Immature natural killer cell (primary cell): ENCODE results near the gene URM1. TPM values are rescaled to one million over a fixed set of nuclear protein-coding genes. Genes with fewer than 3 reads are reported as not detected.

Experiments used
- DNase-seq, 3 donors: peaks; one replicate each; pipeline ENCODE4 v3.0.0; 2022; ENCODE audit warnings: mixed read lengths in 1 of 3
- H3K27ac Mint-ChIP-seq, 6 donors: one replicate each; pipeline ENCODE4 v1.8.0; 2020; ENCODE audit warnings: mixed read lengths in 6 of 6, mild to moderate bottlenecking in 5 of 6, inconsistent platforms in 4 of 6, moderate library complexity in 3 of 6
- H3K27me3 Mint-ChIP-seq, 3 donors: one replicate each; pipeline ENCODE4 v1.8.0; 2020 to 2021; ENCODE audit warnings: low read depth in 3 of 3, mild to moderate bottlenecking in 3 of 3, mixed read lengths in 3 of 3, moderate library complexity in 3 of 3, inconsistent platforms in 1 of 3
- H3K36me3 Mint-ChIP-seq, 3 donors: one replicate each; pipeline ENCODE4 v1.8.0; 2020; ENCODE audit warnings: mixed read lengths in 3 of 3, inconsistent platforms in 2 of 3, mild to moderate bottlenecking in 2 of 3
- H3K4me1 Mint-ChIP-seq, 2 donors: one replicate each; pipeline ENCODE4 v1.8.0; 2020; ENCODE audit warnings: inconsistent platforms in 2 of 2, mild to moderate bottlenecking in 2 of 2, mixed read lengths in 2 of 2, moderate library complexity in 1 of 2
- H3K4me3 Mint-ChIP-seq, 5 donors: one replicate each; pipeline ENCODE4 v1.8.0; 2020; ENCODE audit warnings: mild to moderate bottlenecking in 5 of 5, mixed read lengths in 5 of 5, inconsistent platforms in 3 of 5, moderate library complexity in 3 of 5
- H3K9me3 Mint-ChIP-seq, 6 donors: one replicate each; pipeline ENCODE4 v1.8.0; 2020; ENCODE audit warnings: mild to moderate bottlenecking in 6 of 6, mixed read lengths in 6 of 6, inconsistent platforms in 4 of 6, moderate library complexity in 3 of 6
- polyA plus RNA-seq, 3 donors: library from polyadenylated mRNA; unstranded; fragments of 300-500 nt; fragmentation: Illumina TruSeq; gene quantifications; one replicate each; pipeline ENCODE4 v1.2.3, GENCODE V29; 2021

The URM1 gene
- polyA plus RNA-seq, 3 donors from 2014 or later, result 52.6 to 70.1 (median 61.5) TPM

DNA sequence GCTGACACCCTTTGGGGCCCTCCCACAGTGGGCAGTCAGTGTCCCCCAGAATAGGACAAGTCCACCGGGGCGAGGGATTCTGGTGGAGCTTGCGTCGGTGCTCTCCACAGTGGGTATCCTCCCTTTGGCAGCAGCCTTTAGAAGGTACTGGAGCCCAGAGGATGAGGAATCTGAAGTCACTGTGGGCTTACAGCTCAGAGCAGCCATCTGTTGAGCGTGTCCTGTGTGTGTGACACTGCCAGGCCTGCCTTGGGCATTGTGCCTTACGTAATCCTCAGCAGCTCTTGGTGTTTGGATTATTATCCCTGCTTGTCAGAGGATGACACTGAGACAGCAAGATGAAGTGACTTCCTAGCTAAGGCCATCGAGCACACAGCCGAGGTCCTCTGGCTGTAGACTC is 12.6 kb downstream of the URM1 start:
- H3K4me1 Mint-ChIP-seq, result peaks cover 0 to 1% of the 10 kb centered on the region in 2 donors
- H3K36me3 Mint-ChIP-seq, result peaks cover 0 to 3% (median 2%) of the 10 kb centered on the region in 3 donors
- H3K4me3 Mint-ChIP-seq, result no peak overlapping the region
- no peaks in the 10 kb centered on the region for H3K9me3 Mint-ChIP-seq
- DNase-seq, result no peak
- H3K27ac Mint-ChIP-seq, result no peak overlapping the region
- H3K27me3 Mint-ChIP-seq, result no peaks in the 10 kb centered on the region

DNA sequence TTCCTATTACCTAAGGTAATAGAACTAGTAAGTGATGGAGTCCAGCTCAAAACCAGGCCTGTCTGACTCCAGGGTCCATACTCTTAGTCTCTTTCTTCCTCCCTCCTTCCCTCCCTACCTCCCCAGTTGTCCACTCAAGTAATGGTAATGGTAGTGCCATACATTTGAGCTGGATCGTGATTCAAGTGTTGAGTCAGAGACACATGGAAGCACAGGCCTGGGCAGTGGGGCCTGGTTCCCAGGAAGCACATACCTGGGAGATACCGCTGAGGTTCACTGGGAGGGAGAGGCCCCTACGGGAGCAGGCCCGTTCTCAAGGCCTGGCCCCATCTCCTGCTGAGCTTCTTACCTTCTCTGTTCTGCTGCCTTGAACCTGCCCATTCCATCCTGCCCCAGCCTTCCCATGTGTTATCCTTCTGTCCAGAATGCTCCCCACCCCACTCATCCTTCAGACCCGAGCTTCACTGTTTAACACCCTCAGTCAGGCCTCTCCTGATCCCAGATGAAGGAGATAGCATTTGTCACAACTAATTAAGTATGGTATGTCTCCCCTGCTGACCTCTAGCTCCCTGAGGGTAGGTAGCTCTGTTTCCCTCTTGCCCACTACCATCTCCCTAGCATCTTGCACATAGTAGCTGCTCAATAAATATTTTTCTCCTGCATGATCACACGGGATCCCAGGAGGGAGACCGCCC is 13.8 kb downstream of the URM1 start:
- H3K4me1 Mint-ChIP-seq, result no peaks in the 10 kb centered on the region
- peaks cover 0 to 4% (median 3%) of the 10 kb centered on the region in 3 donors for H3K36me3 Mint-ChIP-seq
- no peak for DNase-seq
- H3K27ac Mint-ChIP-seq, result peak overlapping the region in 1 of 6 donors; percentile 66
- no peaks in the 10 kb centered on the region for H3K27me3 Mint-ChIP-seq
- no peak overlapping the region for H3K4me3 Mint-ChIP-seq
- H3K9me3 Mint-ChIP-seq, result no peaks in the 10 kb centered on the region

DNA sequence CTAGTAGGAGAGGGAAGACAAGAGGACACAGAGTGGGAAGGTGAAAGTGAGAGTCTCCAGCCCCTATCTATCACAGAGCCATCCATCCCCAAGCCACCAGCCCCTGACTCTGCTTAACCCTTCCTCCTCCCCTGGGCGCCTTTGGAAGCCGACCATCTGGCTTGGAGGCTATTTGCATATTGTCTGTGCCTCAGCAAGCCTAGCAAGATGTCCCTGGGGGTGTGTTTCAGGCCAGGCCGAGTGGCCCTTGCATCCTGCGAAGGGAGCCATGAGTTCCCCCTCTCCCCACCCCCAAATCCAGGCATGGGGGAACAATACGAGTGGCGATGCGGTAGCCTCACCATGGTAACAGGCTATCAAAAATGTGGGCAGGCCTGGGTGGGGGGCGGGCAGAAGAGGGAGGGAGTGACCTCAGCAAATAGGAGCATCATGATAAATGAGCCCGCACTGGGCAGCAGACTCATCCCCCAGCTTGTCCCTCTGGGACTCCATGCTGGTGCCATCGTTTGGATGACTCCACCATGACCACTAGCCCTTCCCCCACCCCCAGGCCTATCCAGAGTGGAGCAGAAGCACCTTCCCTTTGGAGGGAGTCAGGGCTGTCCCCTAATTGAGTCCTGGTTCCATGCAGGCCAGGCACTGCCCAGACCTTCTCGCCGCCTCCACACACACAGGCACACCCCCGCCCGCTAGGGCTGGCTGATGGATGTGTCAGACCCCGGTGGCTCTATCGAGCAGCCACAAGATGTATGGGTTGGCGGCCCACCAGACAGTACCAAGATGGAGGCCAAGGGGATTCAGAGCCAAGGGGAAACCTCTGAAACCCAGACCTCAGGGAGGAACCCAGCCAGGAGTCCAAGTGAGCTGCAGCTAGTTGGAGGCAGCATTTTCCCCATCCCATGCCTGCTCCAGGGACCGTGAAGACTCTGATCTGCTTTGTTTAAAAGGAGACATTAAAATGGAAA is 14.6 kb downstream of the URM1 start:
- no peak for DNase-seq
- peaks cover 0 to 4% (median 3%) of the 10 kb centered on the region in 3 donors for H3K36me3 Mint-ChIP-seq
- H3K4me1 Mint-ChIP-seq, result no peaks in the 10 kb centered on the region
- H3K4me3 Mint-ChIP-seq, result no peak overlapping the region
- no peaks in the 10 kb centered on the region for H3K27me3 Mint-ChIP-seq
- H3K9me3 Mint-ChIP-seq, result no peaks in the 10 kb centered on the region
- no peak overlapping the region for H3K27ac Mint-ChIP-seq

DNA sequence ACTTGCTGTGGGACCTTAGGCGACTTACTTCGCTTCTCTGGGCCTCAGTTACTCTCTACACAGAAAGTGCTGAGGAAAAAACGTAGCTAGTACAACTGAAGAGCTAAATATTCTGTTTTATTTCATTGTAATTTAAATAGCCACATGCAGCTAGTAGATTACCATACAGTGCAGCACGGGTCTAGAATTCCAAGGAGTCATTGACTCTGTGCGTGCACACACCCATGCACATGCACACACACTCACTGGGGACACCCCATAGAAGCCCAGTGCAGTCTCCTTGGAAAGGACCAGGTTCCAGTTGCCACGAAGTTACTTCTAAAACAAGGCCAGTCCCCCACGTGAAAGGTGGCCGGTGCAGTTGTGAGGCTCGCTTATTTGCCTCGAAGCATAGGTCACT is 17.0 kb downstream of the URM1 start:
- Mint-ChIP-seq H3K4me1 (no peaks in the 10 kb centered on the region), H3K4me3 (no peak overlapping the region), H3K9me3 (no peaks in the 10 kb centered on the region), H3K27ac (no peak overlapping the region), H3K36me3 (peaks cover 0 to 13% (median 0%) of the 10 kb centered on the region in 3 donors), H3K27me3 (peaks cover 0 to 2% (median 2%) of the 10 kb centered on the region in 3 donors)
- no peak for DNase-seq

- H3K27me3 Mint-ChIP-seq, result peaks cover 0 to 4% (median 2%) of the 10 kb centered on the region in 3 donors
- DNase-seq, result no peak
- no peaks in the 10 kb centered on the region for H3K4me1 Mint-ChIP-seq
- H3K9me3 Mint-ChIP-seq, result no peaks in the 10 kb centered on the region
- H3K4me3 Mint-ChIP-seq, result no peak overlapping the region
- H3K27ac Mint-ChIP-seq, result no peak overlapping the region
- peaks cover 3 to 18% (median 4%) of the 10 kb centered on the region in 3 donors for H3K36me3 Mint-ChIP-seq
Observed at GRCh38 chr9:128389395-128390149, 18.4 kb downstream of the URM1 start.

GRCh38 chr9:128390150-128390812 is 19.1 kb downstream of the URM1 start:
- H3K27me3 Mint-ChIP-seq, result peaks cover 0 to 4% (median 2%) of the 10 kb centered on the region in 3 donors
- H3K9me3 Mint-ChIP-seq, result no peaks in the 10 kb centered on the region
- H3K36me3 Mint-ChIP-seq, result peaks cover 3 to 19% (median 6%) of the 10 kb centered on the region in 3 donors

DNA sequence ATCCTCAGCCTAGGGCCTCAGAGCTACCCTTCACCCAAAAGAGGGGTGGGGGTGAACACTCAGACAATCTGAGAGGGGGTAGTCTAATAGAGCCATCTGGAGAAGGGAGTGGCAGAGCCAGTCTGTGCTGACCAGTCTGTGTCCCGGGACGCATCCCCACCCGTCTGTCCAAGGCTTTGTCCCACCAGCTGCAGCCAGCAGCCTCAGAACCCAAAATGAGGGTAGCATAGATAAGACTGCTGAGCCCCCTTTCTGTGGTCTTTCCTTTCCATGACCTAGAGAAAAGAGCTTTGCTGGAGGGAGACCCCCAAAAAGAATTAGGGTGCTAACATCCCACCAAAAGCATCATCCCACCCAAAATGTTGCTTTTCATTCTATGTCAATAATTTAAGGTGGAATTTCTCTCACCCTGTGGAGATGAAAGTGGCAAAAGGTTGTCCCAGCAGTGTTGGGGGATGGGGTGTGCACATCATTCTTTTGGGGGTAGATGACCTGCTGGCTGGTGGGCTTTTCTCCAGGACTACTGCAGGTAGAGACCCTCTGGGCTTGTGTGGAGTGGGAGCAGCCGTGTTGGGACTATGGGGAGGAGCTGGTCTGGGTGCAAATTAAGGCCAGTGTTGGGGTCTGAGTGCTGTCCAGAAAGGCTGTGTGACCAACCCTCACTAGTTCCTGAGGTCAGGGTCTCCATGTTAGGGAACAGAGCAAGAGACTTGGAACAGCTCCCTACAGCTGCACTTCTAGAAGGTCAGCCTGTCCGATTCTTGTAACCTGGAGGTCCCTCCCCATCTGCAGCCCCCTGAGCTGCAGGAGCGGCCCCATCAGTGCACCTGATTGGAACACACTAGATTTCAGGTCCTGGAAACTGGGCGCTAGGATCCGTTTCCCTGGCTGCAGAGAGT is 19.9 kb downstream of the URM1 start:
- no peak for DNase-seq
- H3K27me3 Mint-ChIP-seq, result peaks cover 0 to 4% (median 2%) of the 10 kb centered on the region in 3 donors
- H3K27ac Mint-ChIP-seq, result no peak overlapping the region
- H3K36me3 Mint-ChIP-seq, result peaks cover 3 to 19% (median 6%) of the 10 kb centered on the region in 3 donors
- H3K4me3 Mint-ChIP-seq, result no peak overlapping the region
- H3K4me1 Mint-ChIP-seq, result no peaks in the 10 kb centered on the region
- peaks cover 0 to 2% (median 0%) of the 10 kb centered on the region in 6 donors for H3K9me3 Mint-ChIP-seq

More at GRCh38 chr9:128390150-128390812, 19.1 kb downstream of the URM1 start:
- no peak overlapping the region for H3K27ac Mint-ChIP-seq
- H3K4me3 Mint-ChIP-seq, result no peak overlapping the region
- DNase-seq, result no peak
- H3K4me1 Mint-ChIP-seq, result no peaks in the 10 kb centered on the region

DNA sequence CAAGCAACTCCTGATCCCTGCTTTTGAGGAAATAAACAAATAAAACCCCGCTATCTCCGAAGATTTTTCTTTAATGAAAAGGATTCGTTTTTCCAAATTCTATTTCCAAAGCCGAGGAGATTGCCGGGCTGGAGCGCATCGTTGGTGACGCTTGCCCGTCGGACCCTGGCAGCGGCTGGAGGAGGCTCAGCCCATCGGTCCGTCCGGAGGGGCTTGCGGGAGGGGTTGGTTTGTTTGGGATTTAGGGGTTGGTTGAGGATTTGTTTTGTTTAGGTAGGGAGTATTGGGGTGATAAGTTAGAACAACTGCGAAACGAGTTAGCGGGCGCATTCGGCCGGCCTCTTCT is 20.8 kb downstream of the URM1 start:
- Mint-ChIP-seq H3K4me1 (no peaks in the 10 kb centered on the region), H3K27ac (peak overlapping the region in 1 of 6 donors; percentile 40), H3K36me3 (peaks cover 3 to 19% (median 6%) of the 10 kb centered on the region in 3 donors), H3K4me3 (no peak overlapping the region), H3K27me3 (peaks cover 2 to 4% (median 2%) of the 10 kb centered on the region in 3 donors), H3K9me3 (peaks cover 0 to 2% (median 0%) of the 10 kb centered on the region in 6 donors)
- DNase-seq, result no peak

GRCh38 chr9:128392302-128393144 is 21.3 kb downstream of the URM1 start:
- no peak for DNase-seq
- peaks cover 3 to 19% (median 6%) of the 10 kb centered on the region in 3 donors for H3K36me3 Mint-ChIP-seq
- peaks cover 0 to 2% (median 0%) of the 10 kb centered on the region in 6 donors for H3K9me3 Mint-ChIP-seq
- no peak overlapping the region for H3K27ac Mint-ChIP-seq
- no peaks in the 10 kb centered on the region for H3K4me1 Mint-ChIP-seq
- peaks cover 2 to 4% (median 2%) of the 10 kb centered on the region in 3 donors for H3K27me3 Mint-ChIP-seq
- no peak overlapping the region for H3K4me3 Mint-ChIP-seq

DNA sequence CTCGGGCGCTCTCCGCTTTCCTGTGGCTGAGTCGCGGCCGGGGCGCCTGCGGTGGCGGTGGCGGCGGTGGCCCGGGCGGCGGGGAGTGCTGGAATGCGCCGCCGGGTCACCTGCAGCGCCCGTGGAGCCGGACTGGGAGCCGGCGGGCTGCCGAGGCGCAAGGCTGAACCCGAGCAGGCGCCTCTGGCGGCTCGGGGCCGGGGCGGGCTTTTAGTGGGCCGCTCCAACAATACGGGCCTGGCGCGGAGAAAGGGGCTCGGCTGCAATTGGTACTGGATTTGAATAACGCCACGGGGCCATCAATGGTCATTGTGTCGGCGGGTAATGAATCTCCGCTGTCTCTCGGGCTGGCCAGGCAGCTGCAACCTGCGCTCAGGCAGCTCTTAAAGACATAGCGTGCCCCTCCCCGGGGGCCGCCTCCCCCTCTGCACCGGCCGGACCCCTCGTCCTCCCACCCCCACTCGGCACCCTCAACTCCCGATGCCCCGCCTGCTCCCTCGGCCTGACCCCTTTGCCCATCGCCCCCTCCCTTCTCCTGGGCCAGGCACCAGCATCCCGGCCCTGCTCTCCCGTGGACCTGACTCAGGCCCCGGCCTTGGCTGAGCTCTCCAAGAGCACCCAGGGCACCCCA is 22.1 kb downstream of the URM1 start:
- Mint-ChIP-seq H3K27ac (no peak overlapping the region), H3K9me3 (peaks cover 0 to 2% (median 0%) of the 10 kb centered on the region in 6 donors), H3K4me3 (no peak overlapping the region), H3K4me1 (no peaks in the 10 kb centered on the region), H3K36me3 (peaks cover 3 to 19% (median 6%) of the 10 kb centered on the region in 3 donors), H3K27me3 (peaks cover 2 to 4% (median 2%) of the 10 kb centered on the region in 3 donors)
- DNase-seq, result no peak

- Mint-ChIP-seq H3K27ac (no peak overlapping the region), H3K36me3 (peaks cover 3 to 18% (median 6%) of the 10 kb centered on the region in 3 donors), H3K9me3 (peaks cover 0 to 2% (median 0%) of the 10 kb centered on the region in 6 donors), H3K27me3 (peaks cover 2 to 4% (median 2%) of the 10 kb centered on the region in 3 donors), H3K4me3 (no peak overlapping the region), H3K4me1 (no peaks in the 10 kb centered on the region)
- DNase-seq, result no peak
Observed at GRCh38 chr9:128393970-128394369, 22.8 kb downstream of the URM1 start.
